Sigmoid colon (tissue), 7 donors: ENCODE data around the gene ITLN1. TPM values are rescaled to one million over a fixed set of nuclear protein-coding genes. Genes with fewer than 3 reads are reported as not detected.

Experiments used
- DNase-seq: peaks from one replicate; pipeline ENCODE4 v3.0.0-alpha.2; 2019
- H3K27ac ChIP-seq, 4 donors: fragments of 200-600 bp; sonication (generic); one replicate each; pipeline ENCODE4 v1.5.1; 2016 to 2019; ENCODE audit warnings: mild to moderate bottlenecking in 1 of 4
- H3K27me3 ChIP-seq, 3 donors: fragments of 200-600 bp; sonication (generic); one replicate each; pipeline ENCODE4 v1.5.1; 2019; ENCODE audit warnings: mild to moderate bottlenecking in 1 of 3
- H3K36me3 ChIP-seq, 4 donors: fragments of 200-600 bp; sonication (generic); one replicate each; pipeline ENCODE4 v1.5.1; 2016 to 2019
- H3K4me1 ChIP-seq, 4 donors: fragments of 200-600 bp; sonication (generic); one replicate each; pipeline ENCODE4 v1.5.1; 2017 to 2019
- H3K4me3 ChIP-seq, 4 donors: fragments of 200-600 bp; sonication (generic); one replicate each; pipeline ENCODE4 v1.5.1; 2017 to 2019; ENCODE audit warnings: mild to moderate bottlenecking in 2 of 4, moderate library complexity in 1 of 4
- H3K9me3 ChIP-seq, 4 donors: fragments of 200-600 bp in 3 of 4; sonication (generic) in 3 of 4; one replicate each; pipeline versions ENCODE4 v1.5.1 to v1.6.1; 2013 to 2019
- EP300 ChIP-seq, 4 donors: sonication (generic); formaldehyde crosslinking; IDR thresholded peaks; one replicate each; pipeline ENCODE4 v1.6.1; 2017; ENCODE audit warnings: antibody characterized with exemption in 4 of 4
- POLR2A ChIP-seq, 2 donors: fragments of 450-650 bp; IDR thresholded peaks; one replicate each; pipeline ENCODE4 v1.6.1; 2016; ENCODE audit warnings: antibody characterized with exemption in 2 of 2, mild to moderate bottlenecking in 2 of 2, moderate library complexity in 2 of 2
- POLR2AphosphoS5 ChIP-seq, 4 donors: sonication (generic); formaldehyde crosslinking; IDR thresholded peaks; one replicate each; pipeline ENCODE4 v1.6.1; 2017; ENCODE audit warnings: antibody characterized with exemption in 4 of 4
- WGBS, 2 donors: extraction: QIAGEN DNeasy Blood & Tissue Kit; methylation state at CpG; one replicate each; pipeline ENCODE4 v1.1.7; 2013; 5-methylcytosine and 5-hydroxymethylcytosine counted together
- intact Hi-C: fragments of 100-400 bp; cut with DNase I; formaldehyde crosslinking; loops from one replicate; pipeline ENCODE4 v1.15.1; 2023
- polyA plus RNA-seq, 3 donors: library from polyadenylated mRNA; stranded (reverse); fragments of 200-250 nt; gene quantifications; one replicate each; pipeline ENCODE4 v1.2.3, GENCODE V29; 2013
- total RNA-seq, 4 donors: library from RNA; depleted of rRNA; stranded (reverse); fragments of >200 nt; gene quantifications; one replicate each; pipeline ENCODE4 v1.1.0, GENCODE V29; 2016
- TF ChIP-seq, protein P1 (sequence below), 4 experiments: fragments of 450-650 bp in 3 of 4; fragments of 200-600 bp in 1 of 4; IDR thresholded peaks; one replicate each; pipeline ENCODE4 v1.5.1; 2016 to 2019; ENCODE audit warnings: antibody characterized with exemption in 4 of 4, mild to moderate bottlenecking in 3 of 4, moderate library complexity in 2 of 4
- donor health status: healthy with polysubstance abuse.
- donor health status: Bipolar disorder and iron deficiency.
- donor health status: healthy.

ITLN1 gene
- total and polyA plus RNA-seq, 7 donors: 0.66 to 478 (median 175) TPM; not detected in 2

DNA sequence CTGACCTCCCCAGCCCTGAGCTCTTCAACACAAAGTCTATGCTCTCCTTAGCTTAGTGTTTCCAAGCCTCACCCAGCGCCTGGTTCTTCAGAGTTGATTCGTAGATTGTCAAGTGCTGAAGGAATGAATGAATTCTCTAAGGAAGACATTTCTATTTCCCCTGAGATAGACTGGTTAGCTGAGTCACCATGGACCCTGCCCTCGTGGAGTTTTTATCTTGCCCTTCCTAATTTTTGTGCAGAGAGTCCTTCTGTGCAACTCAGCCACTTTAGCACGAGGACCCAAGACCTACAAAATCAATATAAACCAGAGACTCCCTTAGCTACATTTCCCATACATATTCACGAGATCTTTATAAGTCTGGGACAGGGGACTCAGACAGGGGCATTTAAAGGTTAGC lies 19.6 kb downstream of the ITLN1 start:
- intact Hi-C loops: no loop called here
- TF ChIP-seq, protein P1, sequence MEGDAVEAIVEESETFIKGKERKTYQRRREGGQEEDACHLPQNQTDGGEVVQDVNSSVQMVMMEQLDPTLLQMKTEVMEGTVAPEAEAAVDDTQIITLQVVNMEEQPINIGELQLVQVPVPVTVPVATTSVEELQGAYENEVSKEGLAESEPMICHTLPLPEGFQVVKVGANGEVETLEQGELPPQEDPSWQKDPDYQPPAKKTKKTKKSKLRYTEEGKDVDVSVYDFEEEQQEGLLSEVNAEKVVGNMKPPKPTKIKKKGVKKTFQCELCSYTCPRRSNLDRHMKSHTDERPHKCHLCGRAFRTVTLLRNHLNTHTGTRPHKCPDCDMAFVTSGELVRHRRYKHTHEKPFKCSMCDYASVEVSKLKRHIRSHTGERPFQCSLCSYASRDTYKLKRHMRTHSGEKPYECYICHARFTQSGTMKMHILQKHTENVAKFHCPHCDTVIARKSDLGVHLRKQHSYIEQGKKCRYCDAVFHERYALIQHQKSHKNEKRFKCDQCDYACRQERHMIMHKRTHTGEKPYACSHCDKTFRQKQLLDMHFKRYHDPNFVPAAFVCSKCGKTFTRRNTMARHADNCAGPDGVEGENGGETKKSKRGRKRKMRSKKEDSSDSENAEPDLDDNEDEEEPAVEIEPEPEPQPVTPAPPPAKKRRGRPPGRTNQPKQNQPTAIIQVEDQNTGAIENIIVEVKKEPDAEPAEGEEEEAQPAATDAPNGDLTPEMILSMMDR (IDR thresholded peaks at IDR 0.05): no peak
- no peak for TF ChIP-seq EP300 (IDR thresholded peaks at IDR 0.05)
- no peak for TF ChIP-seq POLR2A (IDR thresholded peaks at IDR 0.05)
- TF ChIP-seq POLR2AphosphoS5 (IDR thresholded peaks at IDR 0.05): no peak
- no peak overlapping the region for H3K4me3 ChIP-seq
- WGBS, 2 donors: 78 to 80% methylated on average over 5 of the region's 5 CpGs
- no peaks in the 10 kb centered on the region for H3K9me3 ChIP-seq
- no peaks in the 10 kb centered on the region for H3K36me3 ChIP-seq
- no peaks in the 10 kb centered on the region for H3K27me3 ChIP-seq
- H3K4me1 ChIP-seq: no peaks in the 10 kb centered on the region
- H3K27ac ChIP-seq: no peak overlapping the region
- DNase-seq: no peak

DNA sequence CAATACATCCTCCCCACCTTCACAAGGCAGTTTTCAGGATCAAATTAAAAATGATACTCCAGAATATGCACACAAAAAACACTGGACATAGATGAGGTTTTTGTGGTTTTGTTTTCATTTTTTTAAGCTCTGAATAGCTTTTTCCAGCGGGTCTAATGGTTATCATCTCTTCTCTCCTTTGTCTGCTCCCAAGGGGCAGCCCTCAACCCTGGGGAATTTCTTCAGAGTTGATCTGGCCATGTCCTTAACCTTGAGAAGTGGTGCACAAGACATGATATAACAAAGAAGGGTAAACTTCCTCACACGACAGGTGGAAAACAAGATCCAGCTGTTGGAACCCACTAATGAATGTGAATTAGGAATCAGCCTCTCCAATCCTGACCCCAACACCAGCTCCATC lies 20.8 kb downstream of the ITLN1 start:
- H3K27ac ChIP-seq: no peak overlapping the region
- H3K27me3 ChIP-seq: no peaks in the 10 kb centered on the region
- TF ChIP-seq POLR2AphosphoS5 (IDR thresholded peaks at IDR 0.05) (no peak), EP300 (IDR thresholded peaks at IDR 0.05) (no peak), POLR2A (IDR thresholded peaks at IDR 0.05) (no peak)
- TF ChIP-seq, protein P1 (IDR thresholded peaks at IDR 0.05): no peak
- no peaks in the 10 kb centered on the region for H3K4me1 ChIP-seq
- 41 to 88% methylated on average over 2 of the region's 2 CpGs for WGBS, 2 donors
- intact Hi-C loops: no loop called here
- H3K4me3 ChIP-seq: no peak overlapping the region
- H3K36me3 ChIP-seq: no peaks in the 10 kb centered on the region
- no peak for DNase-seq
- no peaks in the 10 kb centered on the region for H3K9me3 ChIP-seq

DNA sequence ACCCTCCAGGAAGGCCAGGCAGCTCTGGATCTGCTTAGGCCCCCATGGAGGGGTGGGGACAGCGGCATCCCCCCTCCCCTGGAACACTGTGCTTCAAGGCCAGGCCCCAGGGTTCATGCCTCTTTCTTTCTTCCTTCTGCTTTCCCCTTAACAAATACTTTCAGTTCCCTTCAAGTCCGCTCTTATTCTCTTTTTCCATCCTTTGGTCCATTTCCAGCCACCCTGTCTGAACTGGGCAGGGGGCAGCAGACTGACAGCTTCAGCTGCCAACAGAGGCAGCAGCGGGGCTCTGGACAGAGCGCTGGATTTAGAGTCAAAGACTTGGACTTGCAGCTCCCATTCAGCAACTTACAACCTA lies 21.2 kb downstream of the ITLN1 start:
- Histone ChIP-seq H3K4me1 (no peaks in the 10 kb centered on the region), H3K4me3 (no peak overlapping the region), H3K36me3 (no peaks in the 10 kb centered on the region), H3K27ac (no peak overlapping the region), H3K27me3 (no peaks in the 10 kb centered on the region), H3K9me3 (no peaks in the 10 kb centered on the region)
- no peak for TF ChIP-seq POLR2A (IDR thresholded peaks at IDR 0.05)
- TF ChIP-seq, protein P1 (IDR thresholded peaks at IDR 0.05): no peak
- no peak for TF ChIP-seq EP300 (IDR thresholded peaks at IDR 0.05)
- no peak for TF ChIP-seq POLR2AphosphoS5 (IDR thresholded peaks at IDR 0.05)
- no peak for DNase-seq
- 78 to 91% methylated on average over 4 of the region's 4 CpGs for WGBS, 2 donors
- intact Hi-C loops: no loop called here

DNA sequence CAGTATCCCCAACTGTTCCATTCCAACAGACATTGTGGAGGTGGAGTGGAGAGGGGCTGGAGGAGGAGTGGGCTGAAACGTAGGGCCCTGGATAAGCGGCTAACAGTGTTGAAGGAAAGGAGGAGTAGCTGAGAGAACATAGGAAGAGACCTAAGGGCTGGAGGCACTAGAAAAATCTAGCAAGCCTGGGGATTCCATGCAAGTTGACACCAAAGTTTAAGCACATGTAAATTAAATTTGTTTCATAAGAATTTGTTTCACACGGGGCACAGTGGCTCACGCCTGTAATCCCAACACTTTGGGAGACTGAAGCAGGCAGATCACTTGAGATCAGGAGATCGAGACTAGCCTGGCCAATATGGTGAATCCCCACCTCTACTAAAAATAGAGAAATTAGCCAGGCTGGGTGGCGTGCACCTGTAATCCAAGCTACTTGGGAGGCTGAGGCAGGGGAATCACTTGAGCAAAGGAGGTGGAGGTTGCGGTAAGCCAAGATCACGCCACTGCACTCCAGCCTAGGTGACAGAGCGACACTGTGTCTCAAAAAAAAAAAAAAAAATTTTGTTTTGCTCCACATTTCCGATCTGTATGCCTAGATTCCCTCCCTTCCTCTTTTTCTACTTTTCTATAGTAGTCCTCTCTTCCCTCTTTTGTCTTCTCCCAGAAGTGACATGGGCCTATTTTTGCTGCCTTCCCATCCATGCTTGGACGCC lies 21.8 kb downstream of the ITLN1 start:
- WGBS, 2 donors: 86 to 93% methylated on average over 11 of the region's 11 CpGs
- Histone ChIP-seq H3K27me3 (no peaks in the 10 kb centered on the region), H3K9me3 (no peaks in the 10 kb centered on the region), H3K4me3 (no peak overlapping the region), H3K27ac (no peak overlapping the region), H3K4me1 (no peaks in the 10 kb centered on the region), H3K36me3 (no peaks in the 10 kb centered on the region)
- no peak for DNase-seq
- TF ChIP-seq EP300 (IDR thresholded peaks at IDR 0.05): no peak
- TF ChIP-seq, protein P1 (IDR thresholded peaks at IDR 0.05): no peak
- TF ChIP-seq POLR2AphosphoS5 (IDR thresholded peaks at IDR 0.05): no peak
- TF ChIP-seq POLR2A (IDR thresholded peaks at IDR 0.05): no peak
- intact Hi-C loops: no loop called here
